Activated T-cell treated with anti-CD3 and anti-CD28 coated beads, Interleukin-2, amount 50 U/mL, for 24 hours (primary cell): Measurements from ENCODE around the gene DIMT1.

Source experiments
- DNase-seq: peaks from one replicate; pipeline ENCODE4 v3.0.0-alpha.2; 2020
- H3K27ac Mint-ChIP-seq: 2 replicates; pipeline ENCODE4 v1.8.0; 2020; ENCODE audit warnings: mild to moderate bottlenecking, mixed read lengths
- H3K27me3 Mint-ChIP-seq: 2 replicates; pipeline ENCODE4 v1.8.0; 2020; ENCODE audit warnings: mixed read lengths
- H3K36me3 Mint-ChIP-seq: 2 replicates; pipeline ENCODE4 v1.8.0; 2020; ENCODE audit warnings: low read depth, mixed read lengths
- H3K4me1 Mint-ChIP-seq: 2 replicates; pipeline ENCODE4 v1.8.0; 2020; ENCODE audit warnings: low read depth, mixed read lengths
- H3K4me3 Mint-ChIP-seq: 2 replicates; pipeline ENCODE4 v1.8.0; 2020; ENCODE audit warnings: mild to moderate bottlenecking, moderate library complexity, mixed read lengths
- H3K9me3 Mint-ChIP-seq: 2 replicates; pipeline ENCODE4 v1.8.0; 2020; ENCODE audit warnings: mixed read lengths

DIMT1 gene

DNA sequence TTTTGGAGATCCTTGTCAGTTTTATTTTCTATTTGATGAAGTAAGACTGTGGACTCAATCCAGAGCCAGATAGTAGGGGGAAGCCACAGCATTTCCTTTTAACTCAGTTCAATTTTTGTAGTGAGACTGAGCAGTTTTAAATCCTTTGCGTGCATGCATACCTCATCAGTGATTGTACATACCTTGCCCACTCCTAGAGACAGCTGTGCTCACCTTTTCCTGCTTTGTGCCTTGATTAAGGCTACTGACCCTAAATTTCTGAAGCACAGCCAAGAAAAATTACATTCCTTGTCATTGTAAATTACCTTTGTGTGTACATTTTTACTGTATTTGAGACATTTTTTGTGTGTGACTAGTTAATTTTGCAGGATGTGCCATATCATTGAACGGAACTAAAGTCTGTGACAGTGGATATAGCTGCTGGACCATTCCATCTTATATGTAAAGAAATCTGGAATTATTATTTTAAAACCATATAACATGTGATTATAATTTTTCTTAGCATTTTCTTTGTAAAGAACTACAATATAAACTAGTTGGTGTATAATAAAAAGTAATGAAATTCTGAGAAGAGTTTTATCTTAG lies 17.8 kb downstream of the DIMT1 start:
- H3K4me1 Mint-ChIP-seq: peaks cover 4% of the 10 kb centered on the region
- peak overlapping the region; percentile 68 for H3K27ac Mint-ChIP-seq
- no peak for DNase-seq
- H3K27me3 Mint-ChIP-seq: no peaks in the 10 kb centered on the region
- peaks cover 93% of the 10 kb centered on the region for H3K36me3 Mint-ChIP-seq
- no peaks in the 10 kb centered on the region for H3K9me3 Mint-ChIP-seq
- H3K4me3 Mint-ChIP-seq: no peak overlapping the region

DNA sequence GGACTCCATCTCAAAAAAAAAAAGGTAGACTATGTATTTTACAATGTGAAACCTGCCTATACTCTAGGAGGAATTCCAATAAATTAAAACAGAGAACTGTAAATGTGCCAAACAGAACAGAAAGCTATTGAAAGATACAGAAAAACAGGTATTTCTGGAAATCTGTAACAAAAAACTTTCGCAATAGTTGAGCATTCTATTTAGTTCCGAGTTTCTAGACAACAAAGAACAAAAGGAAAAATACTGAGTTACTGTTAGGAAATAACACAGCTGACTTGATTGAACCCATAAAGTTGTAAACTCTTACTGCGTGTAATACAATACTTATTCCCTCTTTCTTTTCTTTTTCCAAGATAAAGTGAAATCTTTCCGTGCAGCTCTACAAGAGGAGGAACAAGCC lies 18.6 kb downstream of the DIMT1 start:
- Mint-ChIP-seq H3K4me1 (peaks cover 2% of the 10 kb centered on the region), H3K27ac (peak overlapping the region; percentile 68), H3K4me3 (no peak overlapping the region), H3K9me3 (no peaks in the 10 kb centered on the region), H3K27me3 (no peaks in the 10 kb centered on the region), H3K36me3 (peaks cover 93% of the 10 kb centered on the region)
- no peak for DNase-seq

DNA sequence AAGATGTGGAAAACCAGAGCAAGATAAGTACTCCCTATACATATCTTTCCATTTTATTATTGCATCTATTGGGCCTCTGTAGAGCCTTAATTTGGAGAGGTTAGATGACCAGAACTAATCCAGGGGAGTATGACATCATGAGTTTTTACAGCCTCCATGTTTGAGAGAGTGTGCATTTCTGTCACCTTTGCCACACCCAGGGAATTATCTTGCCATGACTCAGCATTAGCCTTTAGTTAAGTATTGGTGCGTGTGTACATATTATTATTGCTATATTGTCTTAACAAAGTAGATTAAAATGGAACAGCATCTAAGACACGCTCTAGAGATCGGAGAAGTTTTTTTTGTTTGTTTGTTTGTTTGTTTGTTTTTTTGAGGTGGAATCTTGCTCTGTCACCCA lies 27.6 kb downstream of the DIMT1 start:
- Mint-ChIP-seq H3K4me3 (no peak overlapping the region), H3K27me3 (no peaks in the 10 kb centered on the region), H3K9me3 (no peaks in the 10 kb centered on the region), H3K36me3 (peaks cover 89% of the 10 kb centered on the region), H3K4me1 (no peaks in the 10 kb centered on the region), H3K27ac (peak overlapping the region; percentile 78)
- DNase-seq: no peak

DNA sequence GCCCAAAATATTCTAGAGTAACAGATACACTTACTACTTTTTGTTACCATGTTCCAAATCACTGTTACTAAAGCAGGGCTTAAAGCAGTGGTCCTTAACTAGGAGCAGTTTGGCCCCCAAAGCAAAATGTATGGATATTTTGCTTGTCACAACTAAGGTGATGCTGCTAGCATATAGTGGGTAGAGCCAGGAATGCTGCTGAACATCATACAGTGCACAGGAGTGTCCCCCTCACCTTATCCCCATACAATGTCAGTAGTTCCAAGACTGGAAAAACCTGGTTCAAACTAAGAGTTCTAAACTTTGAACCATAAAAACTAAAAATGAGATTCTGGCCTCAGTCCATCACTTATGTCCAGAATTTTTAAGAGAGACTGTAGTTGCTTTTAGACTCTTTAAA lies 28.1 kb downstream of the DIMT1 start:
- peaks cover 89% of the 10 kb centered on the region for H3K36me3 Mint-ChIP-seq
- no peak overlapping the region for H3K4me3 Mint-ChIP-seq
- H3K9me3 Mint-ChIP-seq: no peaks in the 10 kb centered on the region
- H3K27ac Mint-ChIP-seq: peak overlapping the region; percentile 78
- no peaks in the 10 kb centered on the region for H3K27me3 Mint-ChIP-seq
- no peak for DNase-seq
- peaks cover 1% of the 10 kb centered on the region for H3K4me1 Mint-ChIP-seq

DNA sequence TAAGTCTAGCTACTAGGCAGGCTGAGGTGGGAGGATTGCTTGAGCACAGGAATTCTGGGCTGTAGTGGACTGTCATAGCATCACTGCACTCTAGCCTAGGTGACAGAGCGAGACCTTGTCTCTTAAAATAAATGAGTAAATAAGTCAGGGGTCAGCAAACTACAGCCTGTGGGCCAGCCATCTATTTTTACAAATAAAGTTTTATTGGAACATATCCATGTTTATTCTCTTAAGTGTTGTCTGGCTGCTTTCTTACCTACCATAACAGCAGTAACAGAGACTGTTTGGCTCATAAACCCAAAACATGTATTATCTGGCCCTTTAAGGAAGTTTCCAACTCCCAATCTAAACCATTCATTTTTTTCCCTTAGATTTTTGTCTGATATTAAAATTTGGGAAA lies 29.6 kb downstream of the DIMT1 start:
- H3K27me3 Mint-ChIP-seq: no peaks in the 10 kb centered on the region
- H3K9me3 Mint-ChIP-seq: no peaks in the 10 kb centered on the region
- H3K36me3 Mint-ChIP-seq: peaks cover 85% of the 10 kb centered on the region
- H3K4me3 Mint-ChIP-seq: no peak overlapping the region
- H3K27ac Mint-ChIP-seq: peak overlapping the region; percentile 73
- no peak for DNase-seq
- peaks cover 5% of the 10 kb centered on the region for H3K4me1 Mint-ChIP-seq

DNA sequence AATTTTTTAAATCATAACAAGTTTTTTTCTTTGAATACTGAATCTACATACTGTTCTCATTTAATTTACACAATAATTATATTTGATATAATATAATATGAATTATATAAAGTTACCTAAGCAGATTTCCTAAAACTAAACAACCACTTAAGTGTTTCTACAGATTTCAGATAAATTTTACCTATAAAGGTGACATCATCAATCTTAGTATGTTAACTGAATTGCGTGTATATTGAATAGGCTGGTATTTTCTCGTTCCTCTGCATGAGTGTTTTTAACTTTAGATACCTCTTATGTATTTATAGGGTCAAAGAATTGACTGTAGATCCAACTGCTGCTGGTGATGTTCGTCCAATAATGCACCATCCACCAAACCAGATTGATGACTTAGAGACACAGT lies 30.3 kb downstream of the DIMT1 start:
- Mint-ChIP-seq H3K4me3 (no peak overlapping the region), H3K27me3 (no peaks in the 10 kb centered on the region), H3K27ac (peak overlapping the region; percentile 73), H3K9me3 (no peaks in the 10 kb centered on the region), H3K36me3 (peaks cover 82% of the 10 kb centered on the region), H3K4me1 (peaks cover 9% of the 10 kb centered on the region)
- no peak for DNase-seq

DNA sequence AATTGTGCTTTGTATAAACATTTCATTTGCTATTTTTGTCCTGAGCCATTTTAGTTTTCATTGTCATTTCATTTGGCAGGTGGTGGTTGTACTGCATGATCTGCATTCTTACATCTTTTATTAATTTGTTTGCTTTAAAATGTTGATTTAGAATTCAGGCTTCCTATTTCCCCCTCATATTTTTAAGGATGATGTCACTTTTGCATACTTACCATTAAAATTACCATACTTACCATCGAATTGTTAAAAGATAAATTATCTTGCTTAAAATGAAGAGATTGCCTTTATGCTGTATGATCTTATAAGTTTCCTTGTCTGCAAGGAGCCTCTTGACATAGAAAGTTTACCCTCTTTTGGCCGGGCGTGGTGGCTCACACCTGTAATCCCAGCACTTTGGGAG lies 31.1 kb downstream of the DIMT1 start:
- Mint-ChIP-seq H3K4me1 (peaks cover 9% of the 10 kb centered on the region), H3K4me3 (no peak overlapping the region), H3K27me3 (no peaks in the 10 kb centered on the region), H3K9me3 (no peaks in the 10 kb centered on the region), H3K27ac (peak overlapping the region; percentile 9), H3K36me3 (peaks cover 79% of the 10 kb centered on the region)
- DNase-seq: no peak

DNA sequence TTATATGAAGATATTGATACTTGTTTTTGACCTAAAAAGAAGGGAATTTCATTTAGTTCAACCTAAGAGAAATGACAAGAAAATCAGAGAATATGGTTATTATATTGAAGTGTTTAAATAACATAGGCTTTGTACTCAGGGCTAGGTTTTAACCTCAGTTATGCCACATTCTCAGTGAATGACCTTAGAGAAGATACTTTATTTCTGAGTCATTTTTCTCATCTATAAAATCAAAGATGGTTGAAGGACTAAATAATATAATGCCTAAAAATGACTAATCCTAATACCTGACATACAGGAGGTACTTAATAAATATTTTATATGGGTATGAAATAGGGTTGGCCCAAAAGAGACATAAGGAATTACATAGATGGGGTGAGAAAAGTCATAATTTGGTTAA lies 32.3 kb downstream of the DIMT1 start:
- H3K27ac Mint-ChIP-seq: no peak overlapping the region
- no peaks in the 10 kb centered on the region for H3K9me3 Mint-ChIP-seq
- H3K36me3 Mint-ChIP-seq: peaks cover 77% of the 10 kb centered on the region
- peaks cover 12% of the 10 kb centered on the region for H3K4me1 Mint-ChIP-seq
- DNase-seq: no peak
- no peaks in the 10 kb centered on the region for H3K27me3 Mint-ChIP-seq
- H3K4me3 Mint-ChIP-seq: no peak overlapping the region

DNA sequence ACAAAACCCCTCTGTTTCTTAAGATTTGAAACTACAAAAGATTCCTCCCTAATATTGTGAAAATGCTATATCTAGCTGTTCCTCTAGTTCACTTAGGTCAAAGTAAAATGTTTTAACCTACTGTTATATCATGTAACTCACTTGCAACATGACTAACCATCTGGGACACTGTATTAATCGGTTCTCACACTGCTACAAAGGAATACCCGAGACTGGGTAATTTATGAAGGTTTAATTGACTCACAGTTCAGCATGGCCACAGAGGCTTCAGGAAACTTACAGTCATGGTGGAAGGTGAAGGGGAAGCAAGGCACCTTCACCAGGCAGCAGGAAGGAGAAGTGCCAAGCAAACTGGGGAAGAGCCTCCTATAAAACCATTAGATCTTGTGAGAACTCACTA lies 34.7 kb downstream of the DIMT1 start:
- H3K4me3 Mint-ChIP-seq: no peak overlapping the region
- H3K9me3 Mint-ChIP-seq: no peaks in the 10 kb centered on the region
- H3K27ac Mint-ChIP-seq: peak overlapping the region; percentile 79
- peaks cover 12% of the 10 kb centered on the region for H3K4me1 Mint-ChIP-seq
- no peak for DNase-seq
- H3K27me3 Mint-ChIP-seq: no peaks in the 10 kb centered on the region
- peaks cover 79% of the 10 kb centered on the region for H3K36me3 Mint-ChIP-seq

DNA sequence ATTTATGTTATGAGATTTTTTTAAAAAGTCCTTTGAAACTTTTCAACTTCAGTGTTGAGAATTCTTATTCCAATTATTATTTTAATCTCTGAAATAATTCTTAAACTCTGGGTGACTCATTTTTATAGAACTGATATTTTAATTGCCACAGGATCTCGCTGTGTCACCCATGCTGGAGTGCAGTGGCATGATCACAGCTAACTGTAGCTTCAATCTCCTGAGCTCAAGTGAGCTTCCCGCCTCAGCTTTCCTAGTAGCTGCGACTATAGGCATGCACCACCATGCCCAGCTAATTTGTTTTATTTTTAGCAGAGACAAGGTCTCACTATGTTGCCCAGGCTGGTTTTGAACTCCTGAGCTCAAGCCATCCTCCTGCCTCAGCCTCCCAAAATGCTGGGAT lies 41.0 kb downstream of the DIMT1 start:
- no peak for DNase-seq
- Mint-ChIP-seq H3K9me3 (no peaks in the 10 kb centered on the region), H3K36me3 (peaks cover 76% of the 10 kb centered on the region), H3K4me3 (no peak overlapping the region), H3K27me3 (no peaks in the 10 kb centered on the region), H3K4me1 (peaks cover 6% of the 10 kb centered on the region), H3K27ac (peak overlapping the region; percentile 64)

DNA sequence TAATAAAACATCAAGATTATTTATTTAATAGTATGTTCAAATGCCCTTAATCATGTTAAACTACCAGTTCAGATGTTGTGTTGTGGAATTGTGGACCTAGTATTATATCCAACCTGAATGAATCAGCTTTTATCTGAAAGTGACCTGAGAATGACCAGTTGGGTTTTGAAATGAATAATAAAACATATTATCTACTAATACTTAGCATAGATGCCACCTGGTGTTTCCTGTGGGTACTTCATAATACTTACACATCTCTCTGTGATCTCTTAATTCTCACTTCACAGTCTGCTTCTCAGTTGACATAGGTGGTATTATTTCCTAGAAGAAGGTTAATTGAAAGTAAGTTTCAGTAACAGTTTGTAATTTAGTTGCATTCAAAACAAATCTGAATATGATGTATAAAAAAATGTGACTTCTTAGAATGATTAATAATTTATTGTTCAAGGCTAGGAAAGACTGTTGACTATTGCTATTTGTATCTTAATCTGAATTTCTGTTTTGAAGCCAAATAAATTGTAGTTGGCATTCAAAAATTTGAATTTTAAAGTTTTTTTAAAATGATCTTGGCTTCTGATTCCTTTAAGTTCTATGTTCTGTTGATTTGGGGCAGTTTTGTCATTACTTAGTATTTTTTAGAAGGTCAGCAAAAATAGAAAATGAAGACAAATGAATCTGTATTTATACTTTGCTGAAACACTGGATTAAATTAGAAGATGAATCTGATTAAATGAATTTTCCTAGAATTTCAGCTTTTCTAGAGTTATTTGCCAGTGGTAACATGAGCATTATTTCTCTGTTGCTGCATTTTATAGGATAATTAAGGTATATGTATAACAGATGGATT lies 49.5 kb downstream of the DIMT1 start:
- no peak overlapping the region for H3K27ac Mint-ChIP-seq
- no peaks in the 10 kb centered on the region for H3K27me3 Mint-ChIP-seq
- peaks cover 22% of the 10 kb centered on the region for H3K4me1 Mint-ChIP-seq
- no peak overlapping the region for H3K4me3 Mint-ChIP-seq
- H3K9me3 Mint-ChIP-seq: no peaks in the 10 kb centered on the region
- DNase-seq: no peak
- H3K36me3 Mint-ChIP-seq: peaks cover 88% of the 10 kb centered on the region

DNA sequence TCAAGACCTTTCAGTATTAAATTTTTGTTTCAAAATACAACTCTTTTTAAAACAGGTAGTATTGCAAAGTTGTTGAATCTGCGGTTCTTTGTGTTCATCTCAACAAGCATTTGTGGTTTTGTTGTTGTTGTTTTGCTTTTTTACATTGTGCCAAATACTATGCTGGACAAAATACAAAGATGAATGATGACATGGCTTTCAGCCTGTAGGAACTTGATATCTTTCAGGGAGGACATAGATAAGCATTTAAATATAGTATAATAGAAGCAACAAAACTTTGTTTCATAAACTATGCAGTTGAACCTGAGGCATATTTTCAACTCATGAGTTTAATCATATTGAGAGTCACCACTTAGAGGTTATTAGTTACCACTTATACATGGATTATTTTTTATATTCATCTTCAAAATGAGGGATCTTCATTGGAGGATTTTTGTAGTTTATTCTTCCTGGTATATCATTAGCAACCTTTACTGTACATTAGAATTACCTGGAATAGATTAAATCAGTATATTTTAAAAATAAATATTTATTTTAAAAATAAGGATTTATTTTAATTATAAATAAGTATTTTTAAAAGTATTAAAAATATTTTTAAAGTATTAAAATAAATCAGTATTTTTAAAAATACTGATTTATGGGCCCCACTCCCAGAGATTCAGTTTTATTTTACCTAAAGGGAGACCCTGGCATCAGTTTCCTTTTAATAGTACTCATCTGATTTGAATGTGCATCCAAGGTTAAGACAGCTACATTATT lies 54.8 kb downstream of the DIMT1 start:
- peak overlapping the region; percentile 77 for H3K27ac Mint-ChIP-seq
- no peaks in the 10 kb centered on the region for H3K27me3 Mint-ChIP-seq
- H3K4me3 Mint-ChIP-seq: no peak overlapping the region
- H3K36me3 Mint-ChIP-seq: peaks cover 70% of the 10 kb centered on the region
- no peaks in the 10 kb centered on the region for H3K9me3 Mint-ChIP-seq
- no peak for DNase-seq
- peaks cover 35% of the 10 kb centered on the region for H3K4me1 Mint-ChIP-seq

DNA sequence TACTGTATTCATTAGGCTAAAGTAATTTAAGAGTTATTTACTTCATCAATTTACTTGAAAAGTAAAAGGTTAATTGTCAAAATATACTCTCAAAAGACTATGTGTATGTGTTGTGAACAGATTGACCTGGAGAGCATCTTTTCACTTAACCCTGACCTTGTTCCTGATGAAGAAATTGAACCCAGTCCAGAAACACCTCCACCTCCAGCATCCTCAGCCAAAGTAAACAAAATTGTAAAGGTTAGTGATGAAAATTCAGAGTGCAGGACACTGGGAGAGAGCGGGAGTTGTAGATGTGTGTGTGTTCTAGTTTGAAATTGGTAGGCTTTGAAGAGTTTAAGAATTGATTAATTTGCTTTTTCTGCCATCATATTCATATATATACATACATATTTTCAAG lies 55.8 kb downstream of the DIMT1 start:
- H3K27ac Mint-ChIP-seq: peak overlapping the region; percentile 79
- H3K36me3 Mint-ChIP-seq: peaks cover 72% of the 10 kb centered on the region
- H3K4me1 Mint-ChIP-seq: peaks cover 40% of the 10 kb centered on the region
- no peak overlapping the region for H3K4me3 Mint-ChIP-seq
- no peaks in the 10 kb centered on the region for H3K27me3 Mint-ChIP-seq
- H3K9me3 Mint-ChIP-seq: no peaks in the 10 kb centered on the region
- no peak for DNase-seq

DNA sequence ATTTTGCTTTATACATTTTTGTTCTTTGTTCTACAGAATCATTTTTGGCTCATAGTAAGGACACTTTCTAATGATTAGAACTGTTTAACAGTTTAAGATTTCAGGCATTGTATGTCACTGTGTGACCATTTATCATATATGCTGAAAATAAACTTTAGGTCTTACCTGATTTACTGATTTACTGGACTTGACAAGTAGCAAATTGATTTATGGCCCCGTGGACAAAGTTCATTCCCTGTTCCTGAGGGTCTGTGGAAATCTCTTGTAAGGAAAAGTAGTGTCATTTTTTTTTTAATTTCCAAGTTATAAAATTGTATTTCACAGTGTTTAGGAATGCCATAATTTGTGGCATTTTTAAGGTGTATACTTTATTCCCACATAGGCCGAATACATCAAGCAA lies 57.0 kb downstream of the DIMT1 start:
- Mint-ChIP-seq H3K9me3 (no peaks in the 10 kb centered on the region), H3K36me3 (peaks cover 64% of the 10 kb centered on the region), H3K4me3 (no peak overlapping the region), H3K4me1 (peaks cover 43% of the 10 kb centered on the region), H3K27me3 (no peaks in the 10 kb centered on the region), H3K27ac (peak overlapping the region; percentile 31)
- DNase-seq: no peak

DNA sequence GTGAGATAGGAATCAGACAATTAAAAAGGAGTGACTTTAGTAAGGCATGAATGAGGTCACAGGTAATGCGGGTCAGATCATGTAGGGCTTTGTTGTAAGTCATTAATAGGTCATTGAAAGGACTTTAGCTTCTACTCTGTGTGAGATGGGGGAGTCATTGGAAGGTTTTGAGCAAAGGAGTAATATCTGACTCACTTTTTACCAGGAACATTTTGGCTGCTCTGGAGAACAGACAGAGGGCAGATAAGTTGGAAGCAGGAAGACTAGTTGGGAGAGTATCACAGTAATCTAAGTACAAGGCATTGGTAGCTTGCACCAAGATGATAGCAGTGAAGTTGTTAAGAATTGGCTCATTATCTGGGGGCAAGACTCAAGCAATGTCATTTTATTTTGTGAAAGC lies 60.3 kb downstream of the DIMT1 start:
- H3K36me3 Mint-ChIP-seq: peaks cover 44% of the 10 kb centered on the region
- no peaks in the 10 kb centered on the region for H3K27me3 Mint-ChIP-seq
- H3K27ac Mint-ChIP-seq: peak overlapping the region; percentile 67
- H3K4me3 Mint-ChIP-seq: no peak overlapping the region
- DNase-seq: no peak
- peaks cover 64% of the 10 kb centered on the region for H3K4me1 Mint-ChIP-seq
- H3K9me3 Mint-ChIP-seq: no peaks in the 10 kb centered on the region
